Adipocyte (in vitro differentiated cells): ENCODE results near the gene LELP1.
"Not testable (repeated sequence)": the region's sequence is repeated elsewhere in the genome, so short reads cannot be mapped to it uniquely, and the experiment has no call there.

ENCODE experiments used
- DNase-seq: peaks from one replicate; pipeline ENCODE4 v3.0.0-alpha.2; 2015; ENCODE audit warnings: low read depth
- H3K27me3 ChIP-seq: replicated peaks from 2 replicates; pipeline ENCODE4 v1.7.0; 2013; ENCODE audit warnings: mild to moderate bottlenecking, low read length, moderate library complexity; ENCODE audit not compliant: control insufficient read depth, insufficient read depth
- H3K36me3 ChIP-seq: 2 replicates; pipeline ENCODE4 v1.7.0; 2013; ENCODE audit warnings: low read length, mild to moderate bottlenecking, moderate library complexity; ENCODE audit not compliant: control insufficient read depth, insufficient read depth, severe bottlenecking
- H3K4me1 ChIP-seq: 2 replicates; pipeline ENCODE4 v1.7.0; 2013; ENCODE audit warnings: mild to moderate bottlenecking, low read length, moderate library complexity; ENCODE audit not compliant: control insufficient read depth, insufficient read depth
- H3K4me3 ChIP-seq: 2 replicates; pipeline ENCODE4 v1.7.0; 2013; ENCODE audit warnings: mild to moderate bottlenecking, low read length, moderate library complexity
- H3K9ac ChIP-seq: 2 replicates; pipeline ENCODE4 v1.7.0; 2013; ENCODE audit warnings: mild to moderate bottlenecking, low read length, moderate library complexity
- H3K9me3 ChIP-seq: 2 replicates; pipeline ENCODE4 v1.7.0; 2013; ENCODE audit warnings: mild to moderate bottlenecking, low read length, moderate library complexity; ENCODE audit not compliant: control insufficient read depth

LELP1 gene

GRCh38 chr1:153229076-153229829, 26.0 kb downstream of the LELP1 start:
- not testable (repeated sequence) for H3K4me1 ChIP-seq, H3K4me3 ChIP-seq, H3K9ac ChIP-seq, H3K36me3 ChIP-seq, H3K9me3 ChIP-seq, DNase-seq
- peaks cover 27% of the 10 kb centered on the region for H3K27me3 ChIP-seq

DNA sequence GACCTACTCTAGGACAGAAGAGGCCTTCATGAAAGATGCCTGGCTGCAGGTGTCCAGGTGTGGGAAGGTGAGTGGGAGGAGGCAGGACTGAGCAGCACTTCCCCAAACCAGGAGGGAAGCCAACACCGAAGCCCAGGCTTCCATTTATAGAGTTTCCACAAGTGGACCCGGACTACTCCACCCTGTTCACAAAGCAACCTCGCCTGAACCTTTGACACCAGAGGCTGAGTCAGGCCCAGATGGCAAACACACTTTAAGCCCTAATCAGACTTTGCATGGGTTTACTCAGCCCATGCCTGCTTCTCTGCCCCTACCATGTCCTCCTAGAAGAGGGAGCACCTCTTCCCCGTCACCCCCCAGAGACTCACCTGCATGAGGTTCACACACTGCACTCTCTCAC, 28.1 kb downstream of the LELP1 start:
- no peak for DNase-seq
- no peak overlapping the region for H3K4me3 ChIP-seq
- peaks cover 28% of the 10 kb centered on the region for H3K27me3 ChIP-seq
- H3K36me3 ChIP-seq, result no peaks in the 10 kb centered on the region
- H3K9ac ChIP-seq, result no peak overlapping the region
- H3K4me1 ChIP-seq, result peaks cover 4% of the 10 kb centered on the region
- no peaks in the 10 kb centered on the region for H3K9me3 ChIP-seq

DNA sequence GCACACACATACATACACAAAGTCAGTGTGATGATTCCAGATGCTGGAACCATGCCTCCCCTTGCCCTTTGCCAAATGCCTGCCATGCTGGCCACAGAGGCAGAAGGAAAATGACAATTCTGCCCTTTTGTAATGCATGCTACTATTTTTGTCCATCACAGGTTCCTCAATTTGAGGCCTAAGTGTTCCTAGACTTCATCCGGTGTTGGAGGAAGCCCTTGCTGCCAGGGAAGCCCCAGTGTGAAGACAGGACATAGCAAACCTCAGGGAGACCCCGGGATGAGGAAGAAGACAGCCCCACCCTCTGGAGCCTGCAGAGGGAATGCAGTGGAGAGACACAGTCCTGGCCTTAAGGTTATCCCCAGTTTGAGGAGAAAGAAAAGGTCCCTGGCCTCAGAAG, 28.6 kb downstream of the LELP1 start:
- peaks cover 4% of the 10 kb centered on the region for H3K4me1 ChIP-seq
- DNase-seq, result no peak
- H3K27me3 ChIP-seq, result peaks cover 28% of the 10 kb centered on the region
- H3K36me3 ChIP-seq, result no peaks in the 10 kb centered on the region
- H3K9me3 ChIP-seq, result no peaks in the 10 kb centered on the region
- H3K4me3 ChIP-seq, result no peak overlapping the region
- H3K9ac ChIP-seq, result no peak overlapping the region

GRCh38 chr1:153232553-153232952, 29.3 kb downstream of the LELP1 start:
- H3K9me3 ChIP-seq, result no peaks in the 10 kb centered on the region
- no peak overlapping the region for H3K9ac ChIP-seq
- no peak for DNase-seq
- peaks cover 28% of the 10 kb centered on the region for H3K27me3 ChIP-seq
- peaks cover 4% of the 10 kb centered on the region for H3K4me1 ChIP-seq
- no peaks in the 10 kb centered on the region for H3K36me3 ChIP-seq
- H3K4me3 ChIP-seq, result no peak overlapping the region

GRCh38 chr1:153233448-153233847, 30.2 kb downstream of the LELP1 start:
- Histone ChIP-seq H3K4me1 (peaks cover 4% of the 10 kb centered on the region), H3K36me3 (no peaks in the 10 kb centered on the region), H3K27me3 (peaks cover 21% of the 10 kb centered on the region), H3K9ac (no peak overlapping the region), H3K4me3 (no peak overlapping the region), H3K9me3 (no peaks in the 10 kb centered on the region)
- no peak for DNase-seq

GRCh38 chr1:153238527-153238926, 35.3 kb downstream of the LELP1 start:
- no peaks in the 10 kb centered on the region for H3K36me3 ChIP-seq
- no peaks in the 10 kb centered on the region for H3K4me1 ChIP-seq
- no peak for DNase-seq
- H3K9ac ChIP-seq, result no peak overlapping the region
- no peaks in the 10 kb centered on the region for H3K9me3 ChIP-seq
- peaks cover 14% of the 10 kb centered on the region for H3K27me3 ChIP-seq
- H3K4me3 ChIP-seq, result no peak overlapping the region

GRCh38 chr1:153242160-153242559, 38.9 kb downstream of the LELP1 start:
- H3K9me3 ChIP-seq, result no peaks in the 10 kb centered on the region

GRCh38 chr1:153245466-153245865, 42.2 kb downstream of the LELP1 start:
- no peak for DNase-seq
- H3K36me3 ChIP-seq, result no peaks in the 10 kb centered on the region
- no peaks in the 10 kb centered on the region for H3K9me3 ChIP-seq
- H3K4me3 ChIP-seq, result no peak overlapping the region
- H3K9ac ChIP-seq, result no peak overlapping the region
- H3K4me1 ChIP-seq, result no peaks in the 10 kb centered on the region
- H3K27me3 ChIP-seq, result peaks cover 37% of the 10 kb centered on the region

More at GRCh38 chr1:153242160-153242559, 38.9 kb downstream of the LELP1 start:
- no peak for DNase-seq
- no peak overlapping the region for H3K9ac ChIP-seq
- no peak overlapping the region for H3K4me3 ChIP-seq
- H3K36me3 ChIP-seq, result no peaks in the 10 kb centered on the region
- no peaks in the 10 kb centered on the region for H3K4me1 ChIP-seq
- peaks cover 15% of the 10 kb centered on the region for H3K27me3 ChIP-seq

DNA sequence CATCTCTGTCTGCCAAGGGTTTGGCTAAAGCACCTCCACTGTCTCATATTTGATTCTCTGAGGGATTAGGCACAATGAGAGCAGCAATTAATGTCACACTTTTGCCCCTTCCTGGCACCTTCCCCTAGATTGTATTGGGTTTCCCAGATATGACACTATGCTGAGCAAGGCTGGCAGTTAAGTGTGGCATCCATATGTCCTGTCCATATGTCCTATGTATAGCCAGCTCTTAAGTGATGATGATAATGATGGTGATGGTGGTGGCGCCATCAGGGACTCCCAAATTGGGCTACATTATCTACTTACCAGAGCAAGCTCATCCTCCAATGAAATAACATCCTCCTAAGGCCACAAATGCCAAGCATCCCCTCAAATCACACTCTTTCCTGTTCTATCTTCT, 42.8 kb downstream of the LELP1 start:
- H3K9ac ChIP-seq, result no peak overlapping the region
- H3K4me3 ChIP-seq, result no peak overlapping the region
- H3K27me3 ChIP-seq, result peaks cover 33% of the 10 kb centered on the region
- H3K9me3 ChIP-seq, result no peaks in the 10 kb centered on the region
- H3K4me1 ChIP-seq, result no peaks in the 10 kb centered on the region
- H3K36me3 ChIP-seq, result no peaks in the 10 kb centered on the region
- no peak for DNase-seq

DNA sequence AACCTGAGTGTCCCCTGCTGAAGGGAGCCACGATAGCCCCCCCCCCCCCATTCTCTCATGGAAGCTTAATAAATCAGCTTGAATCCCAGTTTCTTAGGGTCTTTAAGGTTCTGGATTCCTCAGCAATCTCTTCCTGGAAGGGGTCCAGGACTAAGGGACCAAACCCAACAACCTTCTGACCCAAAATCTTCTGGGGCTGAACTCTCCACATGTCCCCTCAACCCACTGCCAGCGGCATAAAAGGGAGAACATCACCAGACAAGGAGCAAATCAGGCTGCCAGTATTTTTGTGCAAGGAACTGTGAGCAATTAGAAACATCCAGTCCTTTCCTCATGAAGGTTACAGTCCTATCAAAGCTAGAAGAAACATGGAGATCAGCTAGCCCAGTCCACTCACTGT, 43.6 kb downstream of the LELP1 start:
- Histone ChIP-seq H3K27me3 (peaks cover 37% of the 10 kb centered on the region), H3K4me3 (no peak overlapping the region), H3K36me3 (no peaks in the 10 kb centered on the region), H3K9ac (no peak overlapping the region), H3K4me1 (no peaks in the 10 kb centered on the region), H3K9me3 (no peaks in the 10 kb centered on the region)
- DNase-seq, result no peak

DNA sequence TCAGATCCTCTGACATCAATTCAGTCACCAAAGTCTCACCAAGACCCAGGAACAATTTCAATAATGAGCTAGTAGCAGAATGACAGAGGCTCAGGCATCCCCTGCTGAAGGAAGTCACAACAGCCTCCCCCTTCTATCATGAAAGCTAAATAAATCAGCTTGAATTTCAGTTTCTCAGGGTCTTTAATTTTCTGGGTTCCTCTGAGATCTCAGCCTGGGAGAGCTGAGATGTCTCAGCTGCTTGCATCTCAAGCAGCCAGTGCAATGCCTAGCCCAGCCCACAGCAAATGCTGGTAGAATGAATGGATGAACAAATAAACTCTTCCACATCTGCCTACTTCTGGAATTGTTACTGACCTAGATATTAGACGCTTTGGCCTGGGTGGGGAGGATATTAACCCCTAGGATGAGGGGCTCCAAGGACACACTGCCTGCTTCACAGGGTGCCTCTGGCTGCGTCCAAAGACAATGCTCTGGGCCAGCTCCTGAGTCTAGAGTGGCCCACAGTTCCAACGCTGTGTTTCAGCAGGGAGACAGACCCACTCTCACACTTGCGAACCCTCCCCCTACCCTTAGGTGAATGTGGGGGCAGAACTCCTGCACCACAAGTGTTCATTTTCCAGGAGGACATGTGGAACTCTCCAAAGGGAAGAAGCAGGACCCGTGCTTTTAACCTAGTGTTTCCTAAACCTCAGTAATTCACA, 45.1 kb downstream of the LELP1 start:
- Histone ChIP-seq H3K4me3 (no peak overlapping the region), H3K27me3 (peaks cover 37% of the 10 kb centered on the region), H3K9ac (no peak overlapping the region), H3K4me1 (no peaks in the 10 kb centered on the region), H3K9me3 (no peaks in the 10 kb centered on the region), H3K36me3 (no peaks in the 10 kb centered on the region)
- no peak for DNase-seq
